ENCODE results near the gene FAM168A. TPM values are rescaled to one million over a fixed set of nuclear protein-coding genes. Genes with fewer than 3 reads are reported as not detected.

Gene FAM168A
- total RNA-seq, 1 experiment from 2014 or later: 21.1 TPM

GRCh38 chr11:73395297-73396208 lies 202.4 kb downstream of the FAM168A start:
- peaks cover 0 to 3% (median 0%) of the 10 kb centered on the region in 3 experiments; a peak in 1 of 7 replicates for H3K36me3 Mint-ChIP-seq (ENCODE audit: insufficient read depth in 1 of 3, low read depth in 3 of 3)
- Histone ChIP-seq H3K4me1 (ENCODE audit: insufficient read depth, low read length) (no peaks in the 10 kb centered on the region), H3K4ac (ENCODE audit: low read depth, low read length) (no peak overlapping the region), H3K79me2 (ENCODE audit: insufficient read depth, low read length) (no peaks in the 10 kb centered on the region), H4K20me1 (ENCODE audit: control insufficient read depth, insufficient read depth, insufficient read length) (no peaks in the 10 kb centered on the region), H2BK20ac (ENCODE audit: low read depth, low read length, poor library complexity, severe bottlenecking) (no peak overlapping the region), H2AK5ac (ENCODE audit: insufficient read length, low read length) (no peak overlapping the region), H2BK5ac (ENCODE audit: insufficient read length, low read length) (no peak overlapping the region), H2BK15ac (ENCODE audit: low read depth, low read length) (no peak overlapping the region), H3K4me2 (ENCODE audit: insufficient read depth, insufficient read length, low read length) (no peak overlapping the region), H3K23ac (ENCODE audit: insufficient read length, low read depth, low read length) (no peak overlapping the region), H3K23me2 (ENCODE audit: insufficient read length, low read depth, low read length, poor library complexity, severe bottlenecking) (no peaks in the 10 kb centered on the region), H3K9ac (ENCODE audit: extremely low read depth, insufficient read length, low read length) (no peak overlapping the region), H3K56ac (ENCODE audit: insufficient read length, low read depth, low read length) (no peak overlapping the region), H3T11ph (ENCODE audit: low read length) (no peak overlapping the region), H2BK120ac (ENCODE audit: low read depth, low read length, poor library complexity, severe bottlenecking) (no peak overlapping the region), H3K27me3 (ENCODE audit: insufficient read depth, low read length) (no peaks in the 10 kb centered on the region), H2AFZ (ENCODE audit: low read length) (no peak overlapping the region), H4K5ac (ENCODE audit: insufficient read length, low read depth, low read length) (no peak overlapping the region), H4K8ac (replicated peaks; ENCODE audit: insufficient read length, low read depth, low read length) (no peak overlapping the region), H3K18ac (ENCODE audit: insufficient read length, low read depth, low read length) (no peak overlapping the region), H2BK12ac (ENCODE audit: insufficient read length, low read depth, low read length) (no peak overlapping the region), H3K79me1 (ENCODE audit: insufficient read depth, low read depth, low read length, poor library complexity, severe bottlenecking) (no peaks in the 10 kb centered on the region), H3K14ac (ENCODE audit: insufficient read depth, low read length) (no peak overlapping the region), H3K9me3 (ENCODE audit: control insufficient read depth, low read depth, low read length) (no peaks in the 10 kb centered on the region), H4K91ac (ENCODE audit: insufficient read length, low read depth, low read length) (no peak overlapping the region), H3K27ac (ENCODE audit: insufficient read length, low read depth, low read length) (no peak overlapping the region)
- no peak for TF ChIP-seq CTCF (conservative IDR thresholded peaks at IDR 0.05)
- no peak overlapping the region for H3K4me3 Mint-ChIP-seq
- peaks cover 7 to 8% of the 10 kb centered on the region in 2 experiments for H3K4me1 Mint-ChIP-seq
- peak overlapping the region in 2 of 3 experiments; percentile 63 to 96; a peak in 2 of 7 replicates for H3K27ac Mint-ChIP-seq
- peaks cover 2% of the 10 kb centered on the region for H3K27me3 Mint-ChIP-seq (ENCODE audit: low read depth)
- no peak for DNase-seq
- whole genome bisulfite sequencing (ENCODE audit: extremely low coverage, insufficient read length, low lambda C conversion rate): no CpG with 5 or more reads among the region's 22 CpGs
- no peaks in the 10 kb centered on the region for H3K9me3 Mint-ChIP-seq
